IMR-90 (cell line): ENCODE measurements around the gene ELANE. TPM values are rescaled to one million over a fixed set of nuclear protein-coding genes. Genes with fewer than 3 reads are reported as not detected.
A peak's percentile ranks its signal among the peaks of the same experiment; 100 is the strongest.

Experiments used
- ATAC-seq: fragments of 200-7000 bp; cut with Tn5 transposase; 2 replicates; pipeline ENCODE4 v1.9.1; 2020; ENCODE audit warnings: low read depth, mild to moderate bottlenecking, moderate library complexity
- BruUV-seq: library from RNA; stranded (reverse); fragments of 400-500 nt; replicated peaks from 2 replicates; lab custom pipeline; 2021; lab: Mats Ljungman, UMichigan
- CTCF ChIA-PET: fragments of 300-600 bp; formaldehyde crosslinking; extraction: SDS; loops from one replicate; lab custom pipeline; 2021; ENCODE audit warnings: antibody characterized with exemption; lab: Yijun Ruan, JAX
- POLR2A ChIA-PET: fragments of 300-600 bp; sonication (Branson Sonifier 250); formaldehyde crosslinking; loops from one replicate; lab custom pipeline; 2022; ENCODE audit warnings: antibody characterized with exemption; ENCODE audit not compliant: unreplicated experiment; lab: Charles Lee
- DNase-seq: peaks from one replicate; pipeline ENCODE4 v3.0.0; 2013
- H2AFZ ChIP-seq: replicated peaks from 2 replicates; pipeline ENCODE3; 2013; ENCODE audit warnings: low read length, mild to moderate bottlenecking; ENCODE audit not compliant: poor library complexity
- H2AK5ac ChIP-seq: 2 replicates; pipeline ENCODE4 v1.6.1; 2013; ENCODE audit warnings: low read depth, low read length, inconsistent platforms
- H2AK9ac ChIP-seq: replicated peaks from 2 replicates; pipeline ENCODE3; 2013; ENCODE audit warnings: mild to moderate bottlenecking, low read depth, low read length, moderate library complexity; ENCODE audit not compliant: poor library complexity
- H2BK120ac ChIP-seq: 2 replicates; pipeline ENCODE4 v1.6.1; 2013; ENCODE audit warnings: low read depth, low read length, inconsistent platforms
- H2BK15ac ChIP-seq: 3 replicates; pipeline ENCODE4 v1.6.1; 2013; ENCODE audit warnings: low read depth, low read length, inconsistent platforms
- H2BK20ac ChIP-seq: 2 replicates; pipeline ENCODE4 v1.6.1; 2013; ENCODE audit warnings: low read depth, mild to moderate bottlenecking, inconsistent platforms, low read length, moderate library complexity
- H2BK5ac ChIP-seq: 2 replicates; pipeline ENCODE4 v1.6.1; 2013; ENCODE audit warnings: mild to moderate bottlenecking, low read depth, low read length, inconsistent platforms; ENCODE audit not compliant: poor library complexity, severe bottlenecking
- H3K14ac ChIP-seq: replicated peaks from 2 replicates; pipeline ENCODE4 v1.6.1; 2013; ENCODE audit warnings: low read depth, low read length, inconsistent platforms
- H3K18ac ChIP-seq: 2 replicates; pipeline ENCODE4 v1.6.1; 2013; ENCODE audit warnings: low read depth, low read length, control low read depth
- H3K23ac ChIP-seq: 2 replicates; pipeline ENCODE4 v1.6.1; 2013; ENCODE audit warnings: low read depth, low read length, inconsistent platforms
- H3K27ac ChIP-seq: 2 replicates; pipeline ENCODE4 v1.5.1; 2013; ENCODE audit warnings: mild to moderate bottlenecking, control low read depth, low read length; ENCODE audit not compliant: insufficient read depth
- H3K27me3 ChIP-seq: 2 replicates; pipeline ENCODE4 v1.6.1; 2013; ENCODE audit warnings: low read length; ENCODE audit not compliant: control insufficient read depth, insufficient read depth
- H3K36me3 ChIP-seq: 2 replicates; pipeline ENCODE4 v1.6.1; 2013; ENCODE audit warnings: low read length, mixed read lengths; ENCODE audit not compliant: control insufficient read depth, insufficient read depth
- H3K4ac ChIP-seq: 2 replicates; pipeline ENCODE4 v1.6.1; 2013; ENCODE audit warnings: low read depth, low read length, inconsistent platforms
- H3K4me1 ChIP-seq: 2 replicates; pipeline ENCODE4 v1.6.1; 2013; ENCODE audit warnings: low read length, mixed read lengths; ENCODE audit not compliant: control insufficient read depth, insufficient read depth
- H3K4me2 ChIP-seq: 2 replicates; pipeline ENCODE4 v1.6.1; 2013; ENCODE audit warnings: low read depth, mild to moderate bottlenecking, control low read depth, low read length, moderate library complexity
- H3K4me3 ChIP-seq: 2 replicates; pipeline ENCODE4 v1.5.1; 2013; ENCODE audit warnings: low read depth, mild to moderate bottlenecking, control low read depth, low read length, moderate library complexity; ENCODE audit not compliant: insufficient read depth
- H3K56ac ChIP-seq: 2 replicates; pipeline ENCODE4 v1.6.1; 2013; ENCODE audit warnings: low read length, inconsistent platforms; ENCODE audit not compliant: insufficient read depth; ENCODE audit errors: extremely low read depth
- H3K79me1 ChIP-seq, 2 experiments: 2 replicates each; pipeline ENCODE4 v1.6.1; 2013; ENCODE audit warnings: low read length in 2 of 2, inconsistent platforms in 1 of 2, low read depth in 1 of 2
- H3K9ac ChIP-seq: 2 replicates; pipeline ENCODE4 v1.6.1; 2013; ENCODE audit warnings: low read depth, low read length, control low read depth
- H3K9me1 ChIP-seq: 2 replicates; pipeline ENCODE4 v1.6.1; 2013; ENCODE audit warnings: low read length, inconsistent platforms; ENCODE audit not compliant: insufficient read depth
- H3K9me3 ChIP-seq: 2 replicates; pipeline ENCODE4 v1.6.1; 2013; ENCODE audit warnings: low read length; ENCODE audit not compliant: control insufficient read depth, insufficient read depth
- H4K20me1 ChIP-seq: 2 replicates; pipeline ENCODE4 v1.6.1; 2013; ENCODE audit warnings: low read length, inconsistent platforms; ENCODE audit not compliant: insufficient read depth
- H4K5ac ChIP-seq: 2 replicates; pipeline ENCODE4 v1.6.1; 2013; ENCODE audit warnings: mild to moderate bottlenecking, low read depth, low read length, control low read depth
- H4K8ac ChIP-seq, 2 experiments: 2 replicates each; pipeline ENCODE4 v1.6.1; 2013; ENCODE audit warnings: low read depth in 2 of 2, low read length in 2 of 2, control low read depth in 1 of 2, inconsistent platforms in 1 of 2
- H4K91ac ChIP-seq: 2 replicates; pipeline ENCODE4 v1.6.1; 2013; ENCODE audit warnings: low read depth, low read length, inconsistent platforms; ENCODE audit not compliant: insufficient read depth
- ELK1 ChIP-seq: fragments of 150-350 bp; IDR thresholded peaks from 2 replicates; pipeline ENCODE4 v1.6.1; 2016; ENCODE audit warnings: low read depth, mild to moderate bottlenecking, low read length, moderate library complexity, borderline replicate concordance
- MXI1 ChIP-seq: IDR thresholded peaks from 2 replicates; pipeline ENCODE4 v1.6.1; 2012; ENCODE audit warnings: low read depth, mild to moderate bottlenecking, low read length, moderate library complexity, borderline replicate concordance
- RCOR1 ChIP-seq: IDR thresholded peaks from 2 replicates; pipeline ENCODE4 v1.6.1; 2012; ENCODE audit warnings: mild to moderate bottlenecking, low read length, improper control_type of control experiment; ENCODE audit not compliant: insufficient replicate concordance
- RFX5 ChIP-seq: IDR thresholded peaks from 2 replicates; pipeline ENCODE4 v1.8.0; 2012; ENCODE audit warnings: low read depth, mild to moderate bottlenecking, low read length, moderate library complexity
- WGBS, 2 experiments: methylation state at CpG; one replicate each; pipeline versions ENCODE4 v1.1.5 to v1.1.7; 2013; ENCODE audit warnings: missing lambda C conversion rate in 2 of 2; ENCODE audit not compliant: insufficient read length in 1 of 2; ENCODE audit errors: extremely low coverage in 2 of 2; 5-methylcytosine and 5-hydroxymethylcytosine counted together
- dilution Hi-C: fragments of 300-500 bp; cut with HindIII; formaldehyde crosslinking; loops from one replicate; pipeline ENCODE4 v1.14.3; 2018; ENCODE audit warnings: low sequenced_read_pairs; ENCODE audit not compliant: unreplicated experiment
- in situ Hi-C: fragments of 300-500 bp; cut with MboI; formaldehyde crosslinking; loops from 3 replicates; pipeline ENCODE4 v1.14.3; 2019; ENCODE audit warnings: low sequenced_read_pairs, inconsistent platforms, mixed read lengths
- intact Hi-C: fragments of 100-400 bp; cut with micrococcal nuclease; formaldehyde crosslinking; loops from 2 replicates; pipeline ENCODE4 v1.10.0; 2022
- polyA plus RNA-seq, 3 experiments: library from polyadenylated mRNA; depleted of rRNA; stranded (reverse); fragments of >200 nt; gene quantifications; 2 replicates each; pipeline ENCODE4 v1.2.3, GENCODE V29; 2012; ENCODE audit warnings: low replicate concordance in 1 of 3
- total RNA-seq: library from RNA; depleted of rRNA; stranded (reverse); fragments of >200 nt; gene quantifications from 2 replicates; pipeline ENCODE4 v1.2.3, GENCODE V29; 2012

ELANE gene
- total and polyA plus RNA-seq, 2 of the 4 experiments (the other 2 are of a cell fraction), result 0.27 TPM; not detected in 1

GRCh38 chr19:831407-832369, 20.4 kb upstream of the ELANE start (continued):
- TF ChIP-seq ELK1, result no peak

- Histone ChIP-seq H4K8ac (no peak overlapping the region), H3K18ac (no peak overlapping the region), H3K4me2 (no peak overlapping the region), H3K9me3 (no peaks in the 10 kb centered on the region), H2BK120ac (no peak overlapping the region), H3K36me3 (no peaks in the 10 kb centered on the region), H3K27ac (no peak overlapping the region), H2BK20ac (no peak overlapping the region), H2BK5ac (no peak overlapping the region), H4K20me1 (no peaks in the 10 kb centered on the region), H3K4me1 (no peaks in the 10 kb centered on the region), H3K4ac (no peak overlapping the region), H3K56ac (no peak overlapping the region), H3K9ac (no peak overlapping the region), H2BK15ac (no peak overlapping the region), H2AK9ac (no peak overlapping the region), H4K91ac (no peak overlapping the region), H3K9me1 (no peaks in the 10 kb centered on the region), H3K79me1 (no peaks in the 10 kb centered on the region), H2AK5ac (no peak overlapping the region; the same call in 1 of the 2 replicates), H3K23ac (no peak overlapping the region), H3K27me3 (peaks cover 3% of the 10 kb centered on the region; the same call in 1 of the 2 replicates), H2AFZ (peak overlapping the region; percentile 32), H4K5ac (no peak overlapping the region), H3K14ac (no peak overlapping the region), H3K4me3 (no peak overlapping the region)
- dilution Hi-C loops, result no loop called here
- intact Hi-C loops, result no loop called here
- POLR2A ChIA-PET, result no interaction called here
- in situ Hi-C loops, result no loop called here
- WGBS, 2 experiments, result 64% methylated on average over 10 of the region's 24 CpGs; no CpG with 5 or more reads in 1 of the 2 experiments
- CTCF ChIA-PET, result no interaction called here
- TF ChIP-seq RFX5 (no peak), MXI1 (no peak), RCOR1 (no peak)
- DNase-seq, result no peak
- no TSS peak for BruUV-seq
- no peak for ATAC-seq
Measured at GRCh38 chr19:834216-834615, 17.9 kb upstream of the ELANE start.
